ENCODE results near the gene PRR7. TPM values are rescaled to one million over a fixed set of nuclear protein-coding genes. Genes with fewer than 3 reads are reported as not detected.

Gene PRR7
- total RNA-seq, 1 experiment from 2014 or later = 4.7 TPM

GRCh38 chr5:177504086-177505056 lies 57.8 kb downstream of the PRR7 start:
- H3K9me3 ChIP-seq = no peaks in the 10 kb centered on the region
- ChIA-PET POLR2A (no interaction called here), CTCF (interaction anchor here (0.6 to 1.6 kb wide), 2 partner anchors 98 to 100 kb away, joined by 4 read pairs; no protein-coding TSS in a partner anchor)
- H3K36me3 ChIP-seq (ENCODE audit: control insufficient read depth, insufficient read depth, low read length) = no peaks in the 10 kb centered on the region
- DNase-seq = no peak
- H3K4me3 Mint-ChIP-seq (ENCODE audit: unreplicated experiment) = no peak overlapping the region
- H3K4me3 ChIP-seq (ENCODE audit: low read depth, low read length) = no peak overlapping the region
- intact Hi-C loops (cut with micrococcal nuclease; ENCODE audit: unreplicated experiment) = no loop called here
- peaks cover 3% of the 10 kb centered on the region for H3K27me3 Mint-ChIP-seq (ENCODE audit: insufficient read depth, unreplicated experiment)
- peaks cover 4% of the 10 kb centered on the region for H3K36me3 Mint-ChIP-seq (ENCODE audit: insufficient read depth, unreplicated experiment)
- H3K27ac Mint-ChIP-seq (ENCODE audit: unreplicated experiment) = no peak overlapping the region
- BruUV-seq (replicated peaks) = no TSS peak
- no peaks in the 10 kb centered on the region for H3K9me3 Mint-ChIP-seq (ENCODE audit: unreplicated experiment)
- TF ChIP-seq, protein P1, sequence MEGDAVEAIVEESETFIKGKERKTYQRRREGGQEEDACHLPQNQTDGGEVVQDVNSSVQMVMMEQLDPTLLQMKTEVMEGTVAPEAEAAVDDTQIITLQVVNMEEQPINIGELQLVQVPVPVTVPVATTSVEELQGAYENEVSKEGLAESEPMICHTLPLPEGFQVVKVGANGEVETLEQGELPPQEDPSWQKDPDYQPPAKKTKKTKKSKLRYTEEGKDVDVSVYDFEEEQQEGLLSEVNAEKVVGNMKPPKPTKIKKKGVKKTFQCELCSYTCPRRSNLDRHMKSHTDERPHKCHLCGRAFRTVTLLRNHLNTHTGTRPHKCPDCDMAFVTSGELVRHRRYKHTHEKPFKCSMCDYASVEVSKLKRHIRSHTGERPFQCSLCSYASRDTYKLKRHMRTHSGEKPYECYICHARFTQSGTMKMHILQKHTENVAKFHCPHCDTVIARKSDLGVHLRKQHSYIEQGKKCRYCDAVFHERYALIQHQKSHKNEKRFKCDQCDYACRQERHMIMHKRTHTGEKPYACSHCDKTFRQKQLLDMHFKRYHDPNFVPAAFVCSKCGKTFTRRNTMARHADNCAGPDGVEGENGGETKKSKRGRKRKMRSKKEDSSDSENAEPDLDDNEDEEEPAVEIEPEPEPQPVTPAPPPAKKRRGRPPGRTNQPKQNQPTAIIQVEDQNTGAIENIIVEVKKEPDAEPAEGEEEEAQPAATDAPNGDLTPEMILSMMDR (IDR thresholded peaks at IDR 0.05; ENCODE audit: insufficient read depth in 1 of 2, low read depth in 1 of 2, low read length in 1 of 2, severe bottlenecking in 1 of 2, unreplicated experiment in 1 of 2) = no peak
- peaks cover 7% of the 10 kb centered on the region for H3K4me1 Mint-ChIP-seq (ENCODE audit: low read depth, unreplicated experiment)
- H3K27me3 ChIP-seq (replicated peaks; ENCODE audit: control insufficient read depth, insufficient read depth, low read length) = no peaks in the 10 kb centered on the region
- H3K4me1 ChIP-seq = no peaks in the 10 kb centered on the region

DNA sequence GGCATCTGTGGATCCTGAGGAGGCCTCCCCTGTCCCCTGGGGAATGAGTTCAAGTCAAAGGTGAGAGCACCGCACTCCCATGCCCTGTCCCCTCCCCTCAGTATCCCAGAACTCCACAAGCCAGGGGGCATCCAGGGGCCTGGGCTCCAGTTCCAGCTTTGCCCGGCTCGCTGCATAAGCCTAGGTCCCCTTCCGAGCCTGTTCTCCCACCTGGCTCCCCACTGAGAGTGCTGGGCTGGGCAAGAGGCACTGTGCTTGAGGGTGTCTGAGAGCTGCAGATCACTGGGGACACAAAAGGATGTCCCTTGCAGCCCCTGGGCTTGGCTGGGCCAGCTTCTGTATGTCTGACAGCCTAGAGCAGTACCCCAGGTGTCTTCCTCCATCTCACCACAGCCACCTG lies 58.5 kb downstream of the PRR7 start:
- Mint-ChIP-seq H3K4me1 (ENCODE audit: low read depth, unreplicated experiment) (peaks cover 11% of the 10 kb centered on the region), H3K4me3 (ENCODE audit: unreplicated experiment) (no peak overlapping the region), H3K27ac (ENCODE audit: unreplicated experiment) (no peak overlapping the region), H3K27me3 (ENCODE audit: insufficient read depth, unreplicated experiment) (no peaks in the 10 kb centered on the region), H3K36me3 (ENCODE audit: insufficient read depth, unreplicated experiment) (peaks cover 9% of the 10 kb centered on the region), H3K9me3 (ENCODE audit: unreplicated experiment) (no peaks in the 10 kb centered on the region)
- BruUV-seq (replicated peaks) = no TSS peak
- TF ChIP-seq, protein P1 (IDR thresholded peaks at IDR 0.05; ENCODE audit: insufficient read depth in 1 of 2, low read depth in 1 of 2, low read length in 1 of 2, severe bottlenecking in 1 of 2, unreplicated experiment in 1 of 2) = no peak
- Histone ChIP-seq H3K9me3 (no peaks in the 10 kb centered on the region), H3K36me3 (ENCODE audit: control insufficient read depth, insufficient read depth, low read length) (no peaks in the 10 kb centered on the region), H3K27me3 (replicated peaks; ENCODE audit: control insufficient read depth, insufficient read depth, low read length) (no peaks in the 10 kb centered on the region), H3K4me1 (no peaks in the 10 kb centered on the region), H3K4me3 (ENCODE audit: low read depth, low read length) (no peak overlapping the region)
- intact Hi-C loops (cut with micrococcal nuclease; ENCODE audit: unreplicated experiment) = no loop called here
- DNase-seq = no peak
- CTCF ChIA-PET = no interaction called here
- POLR2A ChIA-PET = no interaction called here

Other genes with a start within 250 kb of the PRR7 start
- 29.9 and 31.7 TPM in 2 replicates for gene RAB24, start 143.1 kb upstream of the PRR7 start, total RNA-seq (2022)
- 201 and 229 TPM in 2 replicates for gene PRELID1, start 143.0 kb upstream of the PRR7 start, total RNA-seq (2022)
- 19.8 and 20.6 TPM in 2 replicates for gene MXD3, start 134.9 kb upstream of the PRR7 start, total RNA-seq (2022)
- 240 and 241 TPM in 2 replicates for gene LMAN2, start 95.1 kb upstream of the PRR7 start, total RNA-seq (2022)
- gene RGS14, start 88.9 kb upstream of the PRR7 start, total RNA-seq (2022) = 15.2 and 16.7 TPM in 2 replicates
- not detected in 2 replicates for gene SLC34A1, start 62.4 kb upstream of the PRR7 start, total RNA-seq (2022)
- not detected in 2 replicates for gene PFN3, start 46.2 kb upstream of the PRR7 start, total RNA-seq (2022)
- 13.3 and 14.0 TPM in 2 replicates for gene F12, start 37.2 kb upstream of the PRR7 start, total RNA-seq (2022)
- 64.4 and 71.9 TPM in 2 replicates for gene GRK6, start 20.1 kb upstream of the PRR7 start, total RNA-seq (2022)
- 139 and 144 TPM in 2 replicates for gene DBN1, start 26.8 kb downstream of the PRR7 start, total RNA-seq (2022)
- gene PDLIM7, start 50.8 kb downstream of the PRR7 start, total RNA-seq (2022) = 49.1 and 56.8 TPM in 2 replicates
- 7.9 and 10.1 TPM in 2 replicates for gene DOK3, start 63.0 kb downstream of the PRR7 start, total RNA-seq (2022)
- 116 and 137 TPM in 2 replicates for gene DDX41, start 70.1 kb downstream of the PRR7 start, total RNA-seq (2022)
- 72.9 and 82.7 TPM in 2 replicates for gene FAM193B, start 107.7 kb downstream of the PRR7 start, total RNA-seq (2022)
- gene TMED9, start 145.4 kb downstream of the PRR7 start, total RNA-seq (2022) = 236 and 240 TPM in 2 replicates
- 28.8 and 30.0 TPM in 2 replicates for gene B4GALT7, start 153.3 kb downstream of the PRR7 start, total RNA-seq (2022)